ENCODE results near the gene NEXN.

Gene NEXN

GRCh38 chr1:77990629-77991204 is 102.3 kb downstream of the NEXN start:
- no peaks in the 10 kb centered on the region for H3K36me3 ChIP-seq (ENCODE audit: control insufficient read depth, insufficient read depth, low read length)
- H3K4me3 ChIP-seq (ENCODE audit: low read length), result no peak overlapping the region
- no peak overlapping the region for H3K9ac ChIP-seq (ENCODE audit: low read length)
- H3K4me1 ChIP-seq (ENCODE audit: control insufficient read depth, insufficient read depth, low read length), result no peaks in the 10 kb centered on the region
- no peaks in the 10 kb centered on the region for H3K9me3 ChIP-seq (ENCODE audit: control insufficient read depth, low read length)
- no peaks in the 10 kb centered on the region for H3K27me3 ChIP-seq (ENCODE audit: control insufficient read depth, insufficient read depth, low read length)

- Histone ChIP-seq H3K36me3 (ENCODE audit: control insufficient read depth, insufficient read depth, low read length) (no peaks in the 10 kb centered on the region), H3K9ac (ENCODE audit: low read length) (no peak overlapping the region), H3K4me3 (ENCODE audit: low read length) (no peak overlapping the region), H3K9me3 (ENCODE audit: control insufficient read depth, low read length) (no peaks in the 10 kb centered on the region), H3K4me1 (ENCODE audit: control insufficient read depth, insufficient read depth, low read length) (no peaks in the 10 kb centered on the region), H3K27me3 (ENCODE audit: control insufficient read depth, insufficient read depth, low read length) (no peaks in the 10 kb centered on the region)
Measured at GRCh38 chr1:77991638-77992037, 103.2 kb downstream of the NEXN start.
